HG03439 (cell line): ENCODE measurements around the gene PCYT1A.
A peak's percentile ranks its signal among the peaks of the same experiment; 100 is the strongest.
"Not testable (repeated sequence)": the region's sequence is repeated elsewhere in the genome, so short reads cannot be mapped to it uniquely, and the experiment has no call there.

Experiments
- ATAC-seq: cut with Tn5 transposase; IDR thresholded peaks from one replicate; pipeline ENCODE4 v1.9.1; 2021; ENCODE audit warnings: mild to moderate bottlenecking, moderate library complexity; ENCODE audit not compliant: unreplicated experiment

Gene PCYT1A

GRCh38 chr3:196194542-196194915 is 93.0 kb downstream of the PCYT1A start:
- ATAC-seq = no peak

GRCh38 chr3:196193736-196194541 is 93.6 kb downstream of the PCYT1A start:
- ATAC-seq = no peak

- ATAC-seq = no peak
These were observed 94.3 kb downstream of the PCYT1A start for GRCh38 chr3:196193133-196193735.

GRCh38 chr3:196192524-196193051 is 94.9 kb downstream of the PCYT1A start:
- ATAC-seq = peak; percentile 8

GRCh38 chr3:196192036-196192523 is 95.4 kb downstream of the PCYT1A start:
- ATAC-seq = peak; percentile 32

GRCh38 chr3:196189566-196190347 is 97.8 kb downstream of the PCYT1A start:
- no peak for ATAC-seq

- ATAC-seq = peak; percentile 47
These were observed 100.6 kb downstream of the PCYT1A start for GRCh38 chr3:196186651-196187573.

GRCh38 chr3:196184881-196185280 is 102.6 kb downstream of the PCYT1A start:
- no peak for ATAC-seq

- not testable (repeated sequence) for ATAC-seq
These were observed 103.4 kb downstream of the PCYT1A start for GRCh38 chr3:196184169-196184432.

- no peak for ATAC-seq
These were observed 106.4 kb downstream of the PCYT1A start for GRCh38 chr3:196181127-196181546.

GRCh38 chr3:196180346-196180745 is 107.2 kb downstream of the PCYT1A start:
- ATAC-seq = no peak
